Lower leg skin (tissue), 4 donors: Measurements from ENCODE around the gene LY6G6F. TPM values are rescaled to one million over a fixed set of nuclear protein-coding genes. Genes with fewer than 3 reads are reported as not detected.

Experiments used
- DNase-seq, 2 donors: peaks; one replicate each; pipeline ENCODE4 v3.0.0-alpha.2; 2019; ENCODE audit warnings: low spot score in 2 of 2
- H3K4me3 ChIP-seq: fragments of 200-600 bp; sonication (generic); 2 replicates; pipeline ENCODE4 v1.5.1; 2017; ENCODE audit warnings: mild to moderate bottlenecking, low read depth; ENCODE audit not compliant: poor library complexity, severe bottlenecking
- CTCF ChIP-seq, 3 donors: fragments of 450-650 bp; IDR thresholded peaks; one replicate each; pipeline ENCODE4 v1.5.1; 2016; ENCODE audit warnings: antibody characterized with exemption in 3 of 3, mild to moderate bottlenecking in 3 of 3, moderate library complexity in 2 of 3
- POLR2A ChIP-seq, 2 donors: fragments of 450-650 bp; IDR thresholded peaks; one replicate each; pipeline ENCODE4 v1.6.1; 2016 to 2017; ENCODE audit warnings: antibody characterized with exemption in 2 of 2, mild to moderate bottlenecking in 1 of 2, moderate library complexity in 1 of 2
- WGBS, 2 donors: methylation state at CpG; one replicate each; pipeline ENCODE4 v1.1.5; 2018; 5-methylcytosine and 5-hydroxymethylcytosine counted together
- intact Hi-C: fragments of 100-400 bp; cut with DNase I; formaldehyde crosslinking; loops from one replicate; pipeline ENCODE4 v1.15.0; 2023; ENCODE audit warnings: low total_unique reads
- total RNA-seq, 4 donors: library from RNA; depleted of rRNA; stranded (reverse); fragments of >200 nt; gene quantifications; one replicate each; pipeline ENCODE4 v1.1.0, GENCODE V29; 2016

Gene LY6G6F
- total RNA-seq, 4 donors from 2014 or later = not detected

GRCh38 chr6:31710523-31711219, 4.0 kb downstream of the LY6G6F start:
- TF ChIP-seq CTCF (IDR thresholded peaks at IDR 0.05) (no peak), POLR2A (IDR thresholded peaks at IDR 0.05) (no peak)
- no peak for DNase-seq
- WGBS, 2 donors = 63 to 68% methylated on average over 5 of the region's 5 CpGs
- H3K4me3 ChIP-seq = no peak overlapping the region
- intact Hi-C loops = no loop called here

- H3K4me3 ChIP-seq = no peak overlapping the region
- intact Hi-C loops = no loop called here
- WGBS, 2 donors = 18 to 29% methylated on average over 4 to 8 of the region's 8 CpGs
- no peak for TF ChIP-seq POLR2A (IDR thresholded peaks at IDR 0.05)
- no peak for DNase-seq
Observed at GRCh38 chr6:31711233-31711632, 4.6 kb downstream of the LY6G6F start.

- intact Hi-C loops = no loop called here
- 54 to 61% methylated on average over 8 of the region's 8 CpGs for WGBS, 2 donors
- H3K4me3 ChIP-seq = no peak overlapping the region
- no peak for TF ChIP-seq POLR2A (IDR thresholded peaks at IDR 0.05)
- TF ChIP-seq CTCF (IDR thresholded peaks at IDR 0.05) = no peak
- no peak for DNase-seq
Observed at GRCh38 chr6:31712296-31712695, 5.6 kb downstream of the LY6G6F start.

- intact Hi-C loops = no loop called here
- 57 to 70% methylated on average over 4 of the region's 4 CpGs for WGBS, 2 donors
- no peak for DNase-seq
- TF ChIP-seq POLR2A (IDR thresholded peaks at IDR 0.05) (no peak), CTCF (IDR thresholded peaks at IDR 0.05) (no peak)
- no peak overlapping the region for H3K4me3 ChIP-seq
Observed at GRCh38 chr6:31713465-31713864, 6.8 kb downstream of the LY6G6F start.

- H3K4me3 ChIP-seq = no peak overlapping the region
- intact Hi-C loops = no loop called here
- no peak for DNase-seq
- no peak for TF ChIP-seq CTCF (IDR thresholded peaks at IDR 0.05)
- no peak for TF ChIP-seq POLR2A (IDR thresholded peaks at IDR 0.05)
- WGBS, 2 donors = 27 to 28% methylated on average over 5 of the region's 5 CpGs
Observed at GRCh38 chr6:31713991-31714684, 7.5 kb downstream of the LY6G6F start.

- no peak for TF ChIP-seq POLR2A (IDR thresholded peaks at IDR 0.05)
- TF ChIP-seq CTCF (IDR thresholded peaks at IDR 0.05) = no peak
Observed at GRCh38 chr6:31715022-31715958, 8.6 kb downstream of the LY6G6F start, which contains the start of gene LY6G6D. TSS of gene LY6G6D (plus strand) at chr6:31715348. CDS start at chr6:31715356, 8 bp downstream.

More at GRCh38 chr6:31715022-31715958, 8.6 kb downstream of the LY6G6F start, which contains the start of gene LY6G6D:
- no peak within 1 kb of the TSS for H3K4me3 ChIP-seq
- WGBS, 2 donors = 46 to 51% methylated on average over 16 of the region's 16 CpGs
- intact Hi-C loops = no loop called here
- no peak for DNase-seq
